ENCODE data around the gene SELE. TPM values are rescaled to one million over a fixed set of nuclear protein-coding genes. Genes with fewer than 3 reads are reported as not detected.

SELE gene
- total and polyA plus RNA-seq, 2 of the 13 experiments (the other 11 are each of a cell fraction or from before 2014, with no cell fraction given) = 0.04 to 0.09 TPM

DNA sequence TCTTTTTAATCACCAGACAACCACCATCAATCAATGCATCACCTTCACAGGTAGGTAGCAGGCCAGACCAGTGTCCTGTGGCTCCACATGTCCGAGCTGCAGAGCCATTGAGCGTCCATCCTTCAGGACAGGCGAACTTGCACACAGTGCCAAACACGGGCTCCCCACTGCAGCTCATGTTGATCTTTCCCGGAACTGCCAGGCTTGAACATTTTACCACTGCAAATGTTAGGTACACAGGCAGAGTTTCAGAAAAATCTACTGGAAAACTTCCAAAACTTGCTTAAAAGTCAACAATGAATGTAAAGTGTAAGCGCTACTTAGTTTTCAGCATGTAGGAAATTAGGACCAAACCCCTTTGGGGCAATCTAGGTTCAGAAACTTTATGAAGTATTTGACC, 6.6 kb downstream of the SELE start (continued):
- TF ChIP-seq ZNF567 (CRISPR knock-in tag; IDR thresholded peaks at IDR 0.05; ENCODE audit: borderline replicate concordance) = no peak
- TF ChIP-seq, protein P1, sequence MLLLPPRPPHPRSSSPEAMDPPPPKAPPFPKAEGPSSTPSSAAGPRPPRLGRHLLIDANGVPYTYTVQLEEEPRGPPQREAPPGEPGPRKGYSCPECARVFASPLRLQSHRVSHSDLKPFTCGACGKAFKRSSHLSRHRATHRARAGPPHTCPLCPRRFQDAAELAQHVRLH (CRISPR knock-in tag; IDR thresholded peaks at IDR 0.05; ENCODE audit: borderline replicate concordance, low read depth) = no peak
- no peak for TF ChIP-seq FIP1L1 (IDR thresholded peaks at IDR 0.05; ENCODE audit: borderline replicate concordance, insufficient read depth, low read depth, low read length)
- peak; percentile 49 for TF ChIP-seq ELF1 (CRISPR knock-in tag; IDR thresholded peaks at IDR 0.05)
- no peak for TF ChIP-seq ZSCAN9 (CRISPR knock-in tag; IDR thresholded peaks at IDR 0.05; ENCODE audit: borderline replicate concordance)
- TF ChIP-seq, protein P2, sequence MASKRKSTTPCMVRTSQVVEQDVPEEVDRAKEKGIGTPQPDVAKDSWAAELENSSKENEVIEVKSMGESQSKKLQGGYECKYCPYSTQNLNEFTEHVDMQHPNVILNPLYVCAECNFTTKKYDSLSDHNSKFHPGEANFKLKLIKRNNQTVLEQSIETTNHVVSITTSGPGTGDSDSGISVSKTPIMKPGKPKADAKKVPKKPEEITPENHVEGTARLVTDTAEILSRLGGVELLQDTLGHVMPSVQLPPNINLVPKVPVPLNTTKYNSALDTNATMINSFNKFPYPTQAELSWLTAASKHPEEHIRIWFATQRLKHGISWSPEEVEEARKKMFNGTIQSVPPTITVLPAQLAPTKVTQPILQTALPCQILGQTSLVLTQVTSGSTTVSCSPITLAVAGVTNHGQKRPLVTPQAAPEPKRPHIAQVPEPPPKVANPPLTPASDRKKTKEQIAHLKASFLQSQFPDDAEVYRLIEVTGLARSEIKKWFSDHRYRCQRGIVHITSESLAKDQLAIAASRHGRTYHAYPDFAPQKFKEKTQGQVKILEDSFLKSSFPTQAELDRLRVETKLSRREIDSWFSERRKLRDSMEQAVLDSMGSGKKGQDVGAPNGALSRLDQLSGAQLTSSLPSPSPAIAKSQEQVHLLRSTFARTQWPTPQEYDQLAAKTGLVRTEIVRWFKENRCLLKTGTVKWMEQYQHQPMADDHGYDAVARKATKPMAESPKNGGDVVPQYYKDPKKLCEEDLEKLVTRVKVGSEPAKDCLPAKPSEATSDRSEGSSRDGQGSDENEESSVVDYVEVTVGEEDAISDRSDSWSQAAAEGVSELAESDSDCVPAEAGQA (IDR thresholded peaks at IDR 0.05; ENCODE audit: low read depth) = no peak
- TF ChIP-seq, protein P2 (CRISPR knock-in tag; IDR thresholded peaks at IDR 0.05; ENCODE audit: borderline replicate concordance) = no peak
- no peak for TF ChIP-seq ZFP36L2 (CRISPR knock-in tag; IDR thresholded peaks at IDR 0.05)
- no peak for TF ChIP-seq ZSCAN25 (CRISPR knock-in tag; IDR thresholded peaks at IDR 0.05)
- TF ChIP-seq, protein P3, sequence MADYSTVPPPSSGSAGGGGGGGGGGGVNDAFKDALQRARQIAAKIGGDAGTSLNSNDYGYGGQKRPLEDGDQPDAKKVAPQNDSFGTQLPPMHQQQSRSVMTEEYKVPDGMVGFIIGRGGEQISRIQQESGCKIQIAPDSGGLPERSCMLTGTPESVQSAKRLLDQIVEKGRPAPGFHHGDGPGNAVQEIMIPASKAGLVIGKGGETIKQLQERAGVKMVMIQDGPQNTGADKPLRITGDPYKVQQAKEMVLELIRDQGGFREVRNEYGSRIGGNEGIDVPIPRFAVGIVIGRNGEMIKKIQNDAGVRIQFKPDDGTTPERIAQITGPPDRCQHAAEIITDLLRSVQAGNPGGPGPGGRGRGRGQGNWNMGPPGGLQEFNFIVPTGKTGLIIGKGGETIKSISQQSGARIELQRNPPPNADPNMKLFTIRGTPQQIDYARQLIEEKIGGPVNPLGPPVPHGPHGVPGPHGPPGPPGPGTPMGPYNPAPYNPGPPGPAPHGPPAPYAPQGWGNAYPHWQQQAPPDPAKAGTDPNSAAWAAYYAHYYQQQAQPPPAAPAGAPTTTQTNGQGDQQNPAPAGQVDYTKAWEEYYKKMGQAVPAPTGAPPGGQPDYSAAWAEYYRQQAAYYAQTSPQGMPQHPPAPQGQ (CRISPR knock-in tag; IDR thresholded peaks at IDR 0.05; ENCODE audit: borderline replicate concordance) = no peak
- no peak for TF ChIP-seq FOXA1 (IDR thresholded peaks at IDR 0.05)
- TF ChIP-seq FOXA1 (CRISPR knock-in tag; IDR thresholded peaks at IDR 0.05) = peak; percentile 35; the same call in 1 of the 2 replicates
- no peak for TF ChIP-seq GFI1 (CRISPR knock-in tag; IDR thresholded peaks at IDR 0.05; ENCODE audit: borderline replicate concordance)
- TF ChIP-seq ZNF343 (CRISPR knock-in tag; IDR thresholded peaks at IDR 0.05) = no peak
- no peak for TF ChIP-seq SMAD3 (CRISPR knock-in tag; IDR thresholded peaks at IDR 0.05)
- TF ChIP-seq, protein P4, sequence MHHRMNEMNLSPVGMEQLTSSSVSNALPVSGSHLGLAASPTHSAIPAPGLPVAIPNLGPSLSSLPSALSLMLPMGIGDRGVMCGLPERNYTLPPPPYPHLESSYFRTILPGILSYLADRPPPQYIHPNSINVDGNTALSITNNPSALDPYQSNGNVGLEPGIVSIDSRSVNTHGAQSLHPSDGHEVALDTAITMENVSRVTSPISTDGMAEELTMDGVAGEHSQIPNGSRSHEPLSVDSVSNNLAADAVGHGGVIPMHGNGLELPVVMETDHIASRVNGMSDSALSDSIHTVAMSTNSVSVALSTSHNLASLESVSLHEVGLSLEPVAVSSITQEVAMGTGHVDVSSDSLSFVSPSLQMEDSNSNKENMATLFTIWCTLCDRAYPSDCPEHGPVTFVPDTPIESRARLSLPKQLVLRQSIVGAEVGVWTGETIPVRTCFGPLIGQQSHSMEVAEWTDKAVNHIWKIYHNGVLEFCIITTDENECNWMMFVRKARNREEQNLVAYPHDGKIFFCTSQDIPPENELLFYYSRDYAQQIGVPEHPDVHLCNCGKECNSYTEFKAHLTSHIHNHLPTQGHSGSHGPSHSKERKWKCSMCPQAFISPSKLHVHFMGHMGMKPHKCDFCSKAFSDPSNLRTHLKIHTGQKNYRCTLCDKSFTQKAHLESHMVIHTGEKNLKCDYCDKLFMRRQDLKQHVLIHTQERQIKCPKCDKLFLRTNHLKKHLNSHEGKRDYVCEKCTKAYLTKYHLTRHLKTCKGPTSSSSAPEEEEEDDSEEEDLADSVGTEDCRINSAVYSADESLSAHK (CRISPR knock-in tag; IDR thresholded peaks at IDR 0.05; ENCODE audit: borderline replicate concordance) = no peak
- TF ChIP-seq RFXANK (CRISPR knock-in tag; IDR thresholded peaks at IDR 0.05) = no peak
- TF ChIP-seq ZNF776 (CRISPR knock-in tag; IDR thresholded peaks at IDR 0.05) = no peak
- TF ChIP-seq HNF4G (IDR thresholded peaks at IDR 0.05; ENCODE audit: borderline replicate concordance, low read depth, low read length) = no peak
- no peak for TF ChIP-seq HNF4G (CRISPR knock-in tag; IDR thresholded peaks at IDR 0.05; ENCODE audit: borderline replicate concordance, low read depth)

Data from HepG2 (cell line).